ENCODE results near the gene VAV3.
"Not testable (repeated sequence)": the region's sequence is repeated elsewhere in the genome, so short reads cannot be mapped to it uniquely, and the experiment has no call there.

The VAV3 gene

GRCh38 chr1:107704911-107705310, 260.1 kb downstream of the VAV3 start:
- POLR2A ChIA-PET, result no interaction called here
- TF ChIP-seq CTCF (IDR thresholded peaks at IDR 0.05; ENCODE audit: control extremely low read depth, extremely low read depth, low read depth, missing control alignments), result no peak
- CTCF ChIA-PET, result interaction anchor here (1.3 kb wide), 1 partner anchor 18 kb away, joined by 4 read pairs; no protein-coding TSS in a partner anchor
- no peak for DNase-seq (ENCODE audit: extremely low spot score)

- CTCF ChIA-PET, result no interaction called here
- TF ChIP-seq CTCF (IDR thresholded peaks at IDR 0.05; ENCODE audit: control extremely low read depth, extremely low read depth, low read depth, missing control alignments), result no peak
- POLR2A ChIA-PET, result no interaction called here
- no peak for DNase-seq (ENCODE audit: extremely low spot score)
Observed at GRCh38 chr1:107702946-107703571, 261.9 kb downstream of the VAV3 start.

GRCh38 chr1:107700651-107701050, 264.3 kb downstream of the VAV3 start:
- POLR2A ChIA-PET; CTCF ChIA-PET; DNase-seq (ENCODE audit: extremely low spot score): not testable (repeated sequence)

- TF ChIP-seq CTCF (IDR thresholded peaks at IDR 0.05; ENCODE audit: control extremely low read depth, extremely low read depth, low read depth, missing control alignments), result no peak
- ChIA-PET POLR2A (no interaction called here), CTCF (no interaction called here)
- DNase-seq (ENCODE audit: extremely low spot score), result no peak
Observed at GRCh38 chr1:107698161-107698560, 266.8 kb downstream of the VAV3 start.

- ChIA-PET CTCF (no interaction called here), POLR2A (no interaction called here)
- DNase-seq (ENCODE audit: extremely low spot score), result no peak
- TF ChIP-seq CTCF (IDR thresholded peaks at IDR 0.05; ENCODE audit: control extremely low read depth, extremely low read depth, low read depth, missing control alignments), result no peak
Observed at GRCh38 chr1:107695341-107695740, 269.6 kb downstream of the VAV3 start.

- ChIA-PET CTCF (interaction anchor here (1.0 kb wide), 1 partner anchor 12 kb away, joined by 3 read pairs; no protein-coding TSS in a partner anchor), POLR2A (no interaction called here)
- no peak for DNase-seq (ENCODE audit: extremely low spot score)
- no peak for TF ChIP-seq CTCF (IDR thresholded peaks at IDR 0.05; ENCODE audit: control extremely low read depth, extremely low read depth, low read depth, missing control alignments)
Observed at GRCh38 chr1:107692580-107693345, 272.2 kb downstream of the VAV3 start.

GRCh38 chr1:107691540-107691939, 273.4 kb downstream of the VAV3 start:
- CTCF ChIA-PET, result no interaction called here
- POLR2A ChIA-PET, result no interaction called here
- no peak for TF ChIP-seq CTCF (IDR thresholded peaks at IDR 0.05; ENCODE audit: control extremely low read depth, extremely low read depth, low read depth, missing control alignments)
- no peak for DNase-seq (ENCODE audit: extremely low spot score)

Measured in GM10248 (cell line).